KMS-11 (cell line): ENCODE measurements around the gene TRMT61B.

ENCODE experiments used
- H2AFZ ChIP-seq: fragments of 200-600 bp; sonication (generic); 2 replicates; pipeline ENCODE4 v1.6.1; 2016; ENCODE audit warnings: antibody characterized with exemption, mixed run types, low read depth
- H3K27ac ChIP-seq: fragments of 200-600 bp; sonication (generic); 2 replicates; pipeline ENCODE4 v1.6.1; 2016; ENCODE audit warnings: mild to moderate bottlenecking, mixed run types
- H3K27me3 ChIP-seq: fragments of 200-600 bp; sonication (generic); 2 replicates; pipeline ENCODE4 v1.6.1; 2017; ENCODE audit warnings: mild to moderate bottlenecking, low read depth, mixed run types, moderate library complexity; ENCODE audit not compliant: insufficient read depth
- H3K36me3 ChIP-seq: fragments of 200-600 bp; sonication (generic); 2 replicates; pipeline ENCODE4 v1.6.1; 2017; ENCODE audit warnings: mild to moderate bottlenecking, mixed run types; ENCODE audit not compliant: insufficient read depth
- H3K4me1 ChIP-seq: fragments of 200-600 bp; sonication (generic); 2 replicates; pipeline ENCODE4 v1.6.1; 2016; ENCODE audit warnings: mild to moderate bottlenecking, low read depth, mixed run types; ENCODE audit not compliant: poor library complexity, severe bottlenecking
- H3K4me2 ChIP-seq: fragments of 200-600 bp; sonication (generic); 2 replicates; pipeline ENCODE4 v1.7.0; 2016; ENCODE audit warnings: mild to moderate bottlenecking, mixed run types
- H3K4me3 ChIP-seq: fragments of 200-600 bp; sonication (generic); IDR thresholded peaks from 2 replicates; pipeline ENCODE4 v1.6.1; 2017; ENCODE audit warnings: low read depth, low read length, mixed read lengths; ENCODE audit not compliant: insufficient read depth
- H3K79me2 ChIP-seq: fragments of 200-600 bp; sonication (generic); 2 replicates; pipeline ENCODE4 v1.6.1; 2016; ENCODE audit warnings: low read depth, mixed run types; ENCODE audit not compliant: insufficient read depth
- H3K9ac ChIP-seq: fragments of 200-600 bp; sonication (generic); 2 replicates; pipeline ENCODE4 v1.6.1; 2016; ENCODE audit warnings: mild to moderate bottlenecking, mixed run types
- H4K20me1 ChIP-seq: fragments of 200-600 bp; sonication (generic); 2 replicates; pipeline ENCODE4 v1.6.1; 2016; ENCODE audit warnings: mild to moderate bottlenecking, mixed run types; ENCODE audit not compliant: insufficient read depth
- CTCF ChIP-seq: fragments of 200-600 bp; sonication (generic); conservative IDR thresholded peaks from 2 replicates; pipeline ENCODE4 v1.6.1; 2017; ENCODE audit warnings: low read depth, mild to moderate bottlenecking, antibody characterized with exemption, low read length, moderate library complexity, mixed read lengths

TRMT61B gene

DNA sequence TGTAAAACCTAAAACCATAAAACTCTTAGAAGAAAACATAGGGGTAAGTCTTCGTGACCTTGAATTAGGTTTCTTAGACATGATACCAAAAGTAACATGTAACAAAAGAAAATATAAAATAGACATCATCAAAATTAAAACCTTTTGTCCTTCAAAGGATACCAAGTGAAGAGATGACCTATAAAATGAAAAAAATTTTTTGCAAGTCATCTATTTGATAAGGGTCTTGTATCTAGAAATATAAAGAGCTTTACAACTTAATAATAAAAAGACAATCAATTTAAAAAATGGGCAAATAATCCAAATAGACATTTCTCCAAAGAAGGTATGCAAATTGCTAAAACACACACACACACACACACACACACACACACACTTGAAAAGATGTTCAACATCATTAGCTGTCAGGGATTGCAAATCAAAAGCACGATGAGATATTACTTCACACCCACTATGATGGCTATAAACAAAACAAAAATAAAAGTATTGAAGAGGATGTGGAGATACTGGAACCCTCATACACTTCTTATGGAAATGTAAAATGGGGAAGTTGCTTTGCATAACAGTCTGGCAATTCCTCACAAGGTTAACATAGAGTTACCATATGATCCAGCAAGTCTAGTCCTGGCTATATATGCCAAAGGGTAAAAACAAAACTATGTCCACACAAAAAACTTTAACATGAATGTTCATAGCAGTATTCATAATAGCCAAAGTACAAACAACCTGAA lies 36.2 kb downstream of the TRMT61B start:
- Histone ChIP-seq H3K27me3 (no peaks in the 10 kb centered on the region), H3K4me1 (no peaks in the 10 kb centered on the region), H3K4me3 (no peak overlapping the region), H3K4me2 (no peak overlapping the region), H2AFZ (no peak overlapping the region), H3K27ac (no peak overlapping the region), H4K20me1 (no peaks in the 10 kb centered on the region), H3K79me2 (no peaks in the 10 kb centered on the region), H3K36me3 (no peaks in the 10 kb centered on the region), H3K9ac (no peak overlapping the region)
- TF ChIP-seq CTCF = no peak

- no peak for TF ChIP-seq CTCF
- Histone ChIP-seq H3K4me2 (no peak overlapping the region), H3K27ac (no peak overlapping the region), H3K9ac (no peak overlapping the region), H2AFZ (no peak overlapping the region), H3K36me3 (no peaks in the 10 kb centered on the region), H4K20me1 (no peaks in the 10 kb centered on the region), H3K4me1 (no peaks in the 10 kb centered on the region), H3K79me2 (no peaks in the 10 kb centered on the region), H3K27me3 (no peaks in the 10 kb centered on the region), H3K4me3 (no peak overlapping the region)
Observed at GRCh38 chr2:28828382-28828781, 41.7 kb downstream of the TRMT61B start.

DNA sequence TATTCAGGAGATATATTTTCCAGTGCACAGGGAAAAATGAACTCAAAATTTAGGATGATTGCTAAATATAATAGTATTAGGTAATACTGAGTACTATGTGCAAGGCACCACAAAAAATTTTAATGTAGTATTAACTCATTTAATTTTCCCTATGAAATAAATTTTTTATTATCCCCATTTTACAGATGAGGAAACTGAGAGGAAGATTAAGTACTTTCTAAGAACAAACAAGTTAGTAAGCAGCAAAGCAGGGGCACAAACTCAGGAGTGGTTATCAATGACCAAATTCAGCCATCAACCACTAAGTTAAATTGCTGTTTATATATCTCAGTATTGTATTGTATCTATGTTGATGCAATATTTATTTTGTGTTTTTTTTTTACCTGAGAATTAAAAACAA lies 45.2 kb downstream of the TRMT61B start:
- Histone ChIP-seq H3K36me3 (no peaks in the 10 kb centered on the region), H4K20me1 (no peaks in the 10 kb centered on the region; the same call in 1 of the 2 replicates), H3K4me3 (no peak overlapping the region), H3K9ac (no peak overlapping the region), H3K79me2 (no peaks in the 10 kb centered on the region), H3K27me3 (no peaks in the 10 kb centered on the region), H3K4me2 (no peak overlapping the region), H2AFZ (no peak overlapping the region), H3K27ac (no peak overlapping the region), H3K4me1 (no peaks in the 10 kb centered on the region)
- no peak for TF ChIP-seq CTCF

DNA sequence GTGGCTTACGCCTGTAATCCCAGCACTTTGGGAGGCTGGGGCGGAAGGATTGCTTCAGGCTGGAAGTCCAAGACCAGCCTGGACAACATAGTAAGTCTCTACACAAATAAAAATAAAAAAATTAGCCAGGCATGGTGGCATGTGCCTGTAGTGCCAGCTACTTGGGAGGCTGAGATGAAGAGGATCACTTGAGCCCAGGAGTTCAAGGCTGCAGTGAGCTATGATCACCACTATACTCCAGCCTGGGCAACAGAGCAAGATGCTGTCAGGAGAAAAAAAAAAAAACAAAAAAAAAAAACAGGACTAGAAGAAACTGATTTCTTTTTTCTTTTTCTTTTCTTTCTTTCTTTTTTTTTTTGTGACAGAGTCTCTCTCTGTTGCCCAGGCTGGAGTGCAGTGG lies 45.9 kb downstream of the TRMT61B start:
- Histone ChIP-seq H3K79me2 (no peaks in the 10 kb centered on the region), H4K20me1 (no peaks in the 10 kb centered on the region; the same call in 1 of the 2 replicates), H3K4me2 (no peak overlapping the region), H3K27me3 (no peaks in the 10 kb centered on the region), H3K9ac (no peak overlapping the region), H2AFZ (no peak overlapping the region), H3K27ac (no peak overlapping the region), H3K4me1 (no peaks in the 10 kb centered on the region), H3K4me3 (no peak overlapping the region), H3K36me3 (no peaks in the 10 kb centered on the region)
- no peak for TF ChIP-seq CTCF
